OCI-LY7 (cell line): ENCODE measurements around the gene ZFYVE9. TPM values are rescaled to one million over a fixed set of nuclear protein-coding genes. Genes with fewer than 3 reads are reported as not detected.

ENCODE experiments used
- BruUV-seq: library from RNA; stranded (reverse); fragments of 400-500 nt; replicated peaks from 2 replicates; lab custom pipeline; 2021; lab: Mats Ljungman, UMichigan
- CTCF ChIA-PET: fragments of 300-600 bp; sonication (Branson Sonifier 250); formaldehyde crosslinking; loops from one replicate; lab custom pipeline; 2022; ENCODE audit warnings: antibody characterized with exemption; ENCODE audit not compliant: unreplicated experiment; lab: Charles Lee
- POLR2A ChIA-PET: fragments of 300-600 bp; sonication (Branson Sonifier 250); formaldehyde crosslinking; loops from one replicate; lab custom pipeline; 2022; ENCODE audit warnings: antibody characterized with exemption; lab: Charles Lee
- DNase-seq: peaks from one replicate; pipeline ENCODE4 v3.0.0-alpha.2; 2015; ENCODE audit warnings: low spot score
- H2AFZ ChIP-seq: fragments of 200-600 bp; sonication (generic), shearing (Covaris generic); 2 replicates; pipeline ENCODE4 v1.6.1; 2014; ENCODE audit warnings: mild to moderate bottlenecking, antibody characterized with exemption, low read length, moderate library complexity
- H3K27ac ChIP-seq: fragments of 200-600 bp; sonication (generic); 2 replicates; pipeline ENCODE4 v1.5.1; 2014; ENCODE audit warnings: mixed run types, low read depth, mild to moderate bottlenecking, moderate library complexity, low read length, inconsistent platforms; ENCODE audit not compliant: poor library complexity, severe bottlenecking
- H3K36me3 ChIP-seq: fragments of 200-600 bp; sonication (generic); 2 replicates; pipeline ENCODE4 v1.6.1; 2014; ENCODE audit warnings: mild to moderate bottlenecking, antibody characterized with exemption, low read length, moderate library complexity, mixed read lengths; ENCODE audit not compliant: insufficient read depth
- H3K4me1 ChIP-seq: fragments of 200-600 bp; sonication (generic); 2 replicates; pipeline ENCODE4 v1.5.1; 2014; ENCODE audit warnings: mild to moderate bottlenecking, low read length; ENCODE audit not compliant: insufficient read depth, poor library complexity, severe bottlenecking
- H3K4me2 ChIP-seq: fragments of 200-600 bp; sonication (generic); 2 replicates; pipeline ENCODE4 v1.6.1; 2014; ENCODE audit warnings: mild to moderate bottlenecking, low read length
- H3K4me3 ChIP-seq: fragments of 200-600 bp; sonication (generic); 2 replicates; pipeline ENCODE4 v1.5.1; 2014; ENCODE audit warnings: mild to moderate bottlenecking, low read depth, low read length; ENCODE audit not compliant: poor library complexity, severe bottlenecking
- H3K79me2 ChIP-seq: fragments of 200-600 bp; sonication (generic); 2 replicates; pipeline ENCODE4 v1.6.1; 2016; ENCODE audit warnings: low read depth, mild to moderate bottlenecking, low read length, moderate library complexity, mixed read lengths; ENCODE audit not compliant: insufficient read depth
- H3K9me2 ChIP-seq: fragments of 200-600 bp; sonication (generic); 2 replicates; pipeline ENCODE4 v1.6.1; 2016; ENCODE audit warnings: mild to moderate bottlenecking, low read length, mixed read lengths; ENCODE audit not compliant: insufficient read depth
- H3K9me3 ChIP-seq: fragments of 200-600 bp; sonication (generic); 2 replicates; pipeline ENCODE4 v1.6.1; 2014; ENCODE audit warnings: mild to moderate bottlenecking, mixed run types, low read length, mixed read lengths
- H4K20me1 ChIP-seq: fragments of 200-600 bp; sonication (generic); 2 replicates; pipeline ENCODE4 v1.6.1; 2014; ENCODE audit warnings: mild to moderate bottlenecking, antibody characterized with exemption, low read length, moderate library complexity, mixed read lengths; ENCODE audit not compliant: insufficient read depth
- CTCF ChIP-seq: fragments of 200-600 bp; sonication (generic); conservative IDR thresholded peaks from 2 replicates; pipeline ENCODE4 v1.5.1; 2014; ENCODE audit warnings: mild to moderate bottlenecking, antibody characterized with exemption, low read length, moderate library complexity, mixed read lengths
- EZH2phosphoT487 ChIP-seq: fragments of 200-600 bp; sonication (generic); IDR thresholded peaks from 2 replicates; pipeline ENCODE4 v1.6.1; 2018; ENCODE audit warnings: low read depth, borderline replicate concordance, mild to moderate bottlenecking, mixed run types, antibody characterized with exemption, low read length, moderate library complexity, mixed read lengths
- intact Hi-C: fragments of 100-400 bp; cut with micrococcal nuclease; formaldehyde crosslinking; loops from one replicate; pipeline ENCODE4 v1.10.0; 2022; ENCODE audit not compliant: unreplicated experiment
- total RNA-seq, 2 experiments: library from RNA; depleted of rRNA in 1 of 2; stranded (reverse); fragments of >200 nt in 1 of 2; shearing (Covaris generic) in 1 of 2; gene quantifications; 2 replicates each; pipeline ENCODE4 v1.2.3, GENCODE V29; 2014 to 2022

Gene ZFYVE9
- total RNA-seq, 2 experiments from 2014 or later = 3.7 to 5.6 TPM

DNA sequence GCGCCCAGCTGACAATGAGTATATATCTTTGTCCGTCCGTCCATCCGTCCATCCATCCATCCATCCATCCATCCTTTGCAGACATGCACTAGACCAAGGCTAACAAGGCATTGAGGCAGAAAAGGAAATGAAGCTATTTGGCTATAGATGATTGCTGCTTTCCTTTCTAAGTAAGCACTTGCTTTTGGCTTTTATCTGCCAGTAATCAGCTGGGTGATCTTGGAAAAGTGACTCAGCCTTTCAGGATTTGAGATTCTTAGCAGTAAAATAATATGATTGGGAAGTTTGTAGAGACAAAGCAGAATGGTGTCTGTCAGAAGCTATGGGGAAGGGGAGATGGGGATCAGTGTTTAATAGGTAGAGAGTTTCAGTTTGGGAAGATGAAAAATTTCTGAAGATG is 22.7 kb downstream of the ZFYVE9 start:
- Histone ChIP-seq H3K4me3 (no peak overlapping the region), H3K36me3 (no peaks in the 10 kb centered on the region), H3K27ac (no peak overlapping the region), H4K20me1 (no peaks in the 10 kb centered on the region; the same call in 1 of the 2 replicates), H3K79me2 (no peaks in the 10 kb centered on the region), H2AFZ (no peak overlapping the region), H3K4me2 (no peak overlapping the region), H3K9me2 (no peaks in the 10 kb centered on the region), H3K4me1 (no peaks in the 10 kb centered on the region), H3K9me3 (no peaks in the 10 kb centered on the region)
- no peak for DNase-seq
- intact Hi-C loops = no loop called here
- POLR2A ChIA-PET = interaction anchor here (0.6 kb wide), 1 partner anchor 127 kb away, joined by 7 read pairs; no protein-coding TSS in a partner anchor
- TF ChIP-seq CTCF (no peak), EZH2phosphoT487 (no peak)
- CTCF ChIA-PET = no interaction called here
- no TSS peak for BruUV-seq

DNA sequence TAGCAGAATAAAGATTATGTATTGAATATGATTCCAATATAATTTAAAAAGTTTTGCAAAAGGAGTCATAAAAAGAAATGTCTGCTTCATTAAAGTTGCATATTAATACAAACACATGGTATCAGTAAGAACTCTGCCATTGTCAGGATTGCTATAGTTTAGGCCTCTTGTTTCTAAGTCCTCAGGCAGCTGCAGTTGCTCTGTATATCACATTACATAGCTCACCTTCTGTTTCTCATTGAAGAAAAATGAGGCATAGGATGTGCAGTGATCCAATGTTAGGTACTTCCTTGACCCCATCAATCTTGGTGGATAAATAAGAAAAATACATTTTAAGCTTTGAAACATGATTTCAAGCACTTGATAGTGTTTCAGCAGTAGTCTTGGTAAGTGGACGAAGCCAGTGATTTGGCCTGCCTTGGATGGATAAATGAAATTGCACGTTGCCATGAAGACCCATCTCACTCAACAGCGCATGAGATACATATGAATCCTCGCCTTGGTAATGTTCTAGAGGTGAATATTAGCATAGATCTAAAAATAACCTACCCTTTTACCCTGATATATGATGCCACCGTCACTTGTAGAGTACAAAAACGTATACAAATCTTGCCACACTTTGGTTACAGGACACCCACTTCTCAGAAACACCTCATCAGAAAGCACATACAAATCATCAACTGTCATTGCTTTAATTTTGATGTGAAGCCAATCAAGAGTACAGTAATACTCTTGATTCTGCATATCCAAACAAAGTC is 25.3 kb downstream of the ZFYVE9 start:
- no peaks in the 10 kb centered on the region; the same call in 1 of the 2 replicates for H4K20me1 ChIP-seq
- H3K9me2 ChIP-seq = no peaks in the 10 kb centered on the region
- ChIA-PET CTCF (no interaction called here), POLR2A (no interaction called here)
- H2AFZ ChIP-seq = no peak overlapping the region
- H3K9me3 ChIP-seq = no peaks in the 10 kb centered on the region
- no peaks in the 10 kb centered on the region for H3K79me2 ChIP-seq
- H3K4me2 ChIP-seq = no peak overlapping the region
- H3K4me1 ChIP-seq = no peaks in the 10 kb centered on the region
- H3K36me3 ChIP-seq = no peaks in the 10 kb centered on the region
- H3K4me3 ChIP-seq = no peak overlapping the region
- H3K27ac ChIP-seq = no peak overlapping the region
- intact Hi-C loops = no loop called here
- no peak for DNase-seq
- TF ChIP-seq EZH2phosphoT487 = no peak
- no peak for TF ChIP-seq CTCF
- BruUV-seq = no TSS peak
